ENCODE data around the gene HS3ST5.
"Not testable (repeated sequence)": the region's sequence is repeated elsewhere in the genome, so short reads cannot be mapped to it uniquely, and the experiment has no call there.

The HS3ST5 gene

GRCh38 chr6:114342086-114342825, 567 bp downstream of the HS3ST5 start:
- peak; percentile 20 to 88 (median 73) for DNase-seq
- intact Hi-C loops (cut with DNase I), result loop anchor here (5.0 kb wide), 1 partner anchor 345 kb away; no protein-coding TSS in a partner anchor

- intact Hi-C loops (cut with DNase I), result loop anchor here (5.0 kb wide), 1 partner anchor 342 kb away; no protein-coding TSS in a partner anchor
- DNase-seq, result no peak
Measured at GRCh38 chr6:114339706-114340105, 3.1 kb downstream of the HS3ST5 start.

GRCh38 chr6:114334237-114334636, 8.6 kb downstream of the HS3ST5 start:
- no peak for DNase-seq
- intact Hi-C loops (cut with DNase I), result no loop called here

DNA sequence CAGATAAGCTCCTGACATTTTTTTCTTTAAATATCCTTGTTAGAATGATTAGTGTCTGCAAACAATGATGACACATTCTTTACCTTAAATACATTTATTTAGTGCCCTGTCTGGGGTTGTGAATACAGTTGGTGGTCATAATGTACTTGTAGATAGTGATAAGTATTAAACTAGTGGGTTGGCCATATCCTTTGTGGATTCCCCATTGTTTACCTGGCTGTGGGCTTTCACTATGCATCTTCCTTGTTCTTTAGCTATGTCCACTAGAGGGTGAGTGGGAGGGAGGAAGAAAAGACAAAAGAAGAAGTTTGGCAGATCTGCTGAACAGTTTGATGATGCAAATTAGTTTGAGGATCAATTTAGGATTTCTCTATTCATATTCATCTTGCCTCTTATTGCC, 15.7 kb downstream of the HS3ST5 start:
- intact Hi-C loops (cut with DNase I), result no loop called here
- DNase-seq, result no peak

DNA sequence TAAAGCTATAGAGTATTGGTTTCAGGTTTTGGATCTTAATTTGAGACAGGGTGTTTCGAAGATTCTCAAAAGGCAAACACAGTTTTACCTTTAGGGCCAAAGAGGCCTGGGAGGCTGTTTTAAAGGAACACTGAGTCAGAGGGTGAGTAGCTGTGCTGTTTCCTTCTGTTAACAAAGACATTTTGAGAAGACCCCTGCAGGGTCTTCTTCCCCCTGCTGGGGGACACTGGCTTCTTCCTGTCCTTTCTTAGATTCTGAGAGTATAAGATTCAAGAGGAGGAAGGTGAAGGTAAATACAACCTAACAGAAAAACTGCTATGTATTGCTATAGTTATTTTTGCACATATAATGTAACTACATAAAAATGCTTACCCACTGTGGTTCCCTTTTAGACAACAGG, 19.0 kb downstream of the HS3ST5 start:
- intact Hi-C loops (cut with DNase I), result no loop called here
- no peak for DNase-seq

DNA sequence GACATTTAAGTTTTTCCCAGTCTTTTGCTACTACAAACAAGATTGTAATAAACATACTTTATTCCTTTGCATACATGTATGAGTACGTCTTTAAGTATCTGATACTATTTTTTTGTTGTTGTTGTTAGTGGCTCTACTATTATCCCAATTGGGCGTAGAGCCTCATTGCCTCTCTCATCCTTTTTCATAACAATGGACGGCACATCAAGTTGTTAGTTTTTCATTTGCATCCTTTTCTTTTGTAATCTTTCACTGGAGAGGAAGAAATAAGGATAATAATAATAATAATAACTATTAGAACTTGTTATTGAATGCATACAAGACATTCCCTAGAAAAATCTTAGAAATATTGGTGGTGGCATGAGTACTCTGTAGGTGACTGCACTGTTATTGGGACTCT, 23.1 kb downstream of the HS3ST5 start:
- intact Hi-C loops (cut with DNase I), result no loop called here
- no peak for DNase-seq

GRCh38 chr6:114315831-114316595, 26.8 kb downstream of the HS3ST5 start:
- intact Hi-C loops (cut with DNase I), result no loop called here
- no peak for DNase-seq

GRCh38 chr6:114313816-114314215, 29.0 kb downstream of the HS3ST5 start:
- intact Hi-C loops (cut with DNase I); DNase-seq: not testable (repeated sequence)

- intact Hi-C loops (cut with DNase I), result no loop called here
- no peak for DNase-seq
Measured at GRCh38 chr6:114312931-114313330, 29.9 kb downstream of the HS3ST5 start.

- no peak for DNase-seq
- intact Hi-C loops (cut with DNase I), result no loop called here
Measured at GRCh38 chr6:114310053-114310452, 32.8 kb downstream of the HS3ST5 start.

DNA sequence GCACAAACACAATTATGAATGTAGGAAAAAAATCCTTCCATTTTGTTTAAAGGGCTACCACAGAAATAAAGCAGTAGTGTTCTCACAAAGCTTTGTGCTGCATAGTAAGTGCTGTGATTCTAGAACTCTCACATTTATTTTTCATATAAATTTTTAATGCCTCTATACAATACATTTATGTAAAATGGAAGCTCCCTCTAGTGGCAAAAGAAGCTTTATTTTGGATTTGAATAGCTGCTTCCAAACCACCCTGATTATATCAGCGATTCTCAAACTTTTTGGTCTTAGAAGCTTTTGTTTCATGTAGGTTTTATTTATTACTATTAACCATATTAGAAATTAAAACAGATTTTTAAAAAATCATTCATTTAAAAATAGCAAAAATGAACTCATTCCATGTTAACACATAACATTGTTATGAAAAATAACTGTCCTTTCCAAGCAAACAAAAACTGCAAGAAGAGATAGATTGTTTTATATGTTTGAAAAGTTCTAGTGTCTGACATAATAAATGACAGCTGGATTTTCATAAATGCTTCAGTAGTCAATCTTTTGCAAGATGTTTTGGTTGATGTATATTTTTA, 38.4 kb downstream of the HS3ST5 start:
- no peak for DNase-seq
- intact Hi-C loops (cut with DNase I), result loop anchor here (10.0 kb wide), 1 partner anchor 200 kb away; no protein-coding TSS in a partner anchor

- no peak for DNase-seq
- intact Hi-C loops (cut with DNase I), result loop anchor here (10.0 kb wide), 1 partner anchor 197 kb away; no protein-coding TSS in a partner anchor
Measured at GRCh38 chr6:114301596-114302219, 41.1 kb downstream of the HS3ST5 start.

DNA sequence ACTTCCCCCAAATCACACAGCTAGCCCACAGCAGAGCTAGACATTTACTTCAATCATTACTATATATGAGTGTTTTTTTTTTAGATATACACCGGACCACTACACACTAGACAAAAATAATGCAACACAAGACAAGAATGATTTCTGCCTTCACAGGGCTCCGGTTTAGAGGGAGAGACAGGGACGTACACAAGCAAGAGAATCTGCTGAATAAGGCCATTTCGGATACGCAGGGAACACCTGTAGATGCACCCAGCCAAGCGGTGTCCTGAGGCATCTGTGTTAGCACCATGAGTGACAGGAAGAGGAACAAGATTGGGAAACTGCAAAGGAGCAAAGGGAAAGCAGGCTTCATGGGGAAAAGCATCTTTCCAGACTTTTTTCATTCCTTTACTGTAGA, 45.7 kb downstream of the HS3ST5 start:
- intact Hi-C loops (cut with DNase I), result loop anchor here (10.0 kb wide), 1 partner anchor 302 kb away; no protein-coding TSS in a partner anchor
- no peak for DNase-seq

DNA sequence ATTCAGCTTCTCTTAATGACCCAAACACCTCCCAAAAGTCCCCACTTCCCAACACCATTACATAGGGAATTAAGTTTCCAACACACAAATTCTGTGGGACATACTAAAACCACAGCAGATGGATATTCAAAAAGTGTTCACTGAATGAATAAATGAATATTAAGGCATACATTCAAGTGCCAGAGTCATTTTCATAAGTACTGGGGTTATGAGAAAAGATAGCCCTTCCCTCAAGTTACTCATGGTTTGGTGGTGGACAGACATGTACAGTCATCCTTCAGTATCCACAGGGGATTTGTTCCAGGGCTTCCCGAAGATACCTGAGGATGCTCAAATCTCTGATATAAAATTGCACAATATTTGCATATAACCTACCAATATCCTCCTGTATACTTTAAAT, 50.4 kb downstream of the HS3ST5 start:
- DNase-seq, result no peak
- intact Hi-C loops (cut with DNase I), result loop anchor here (10.0 kb wide), 1 partner anchor 298 kb away; no protein-coding TSS in a partner anchor

DNA sequence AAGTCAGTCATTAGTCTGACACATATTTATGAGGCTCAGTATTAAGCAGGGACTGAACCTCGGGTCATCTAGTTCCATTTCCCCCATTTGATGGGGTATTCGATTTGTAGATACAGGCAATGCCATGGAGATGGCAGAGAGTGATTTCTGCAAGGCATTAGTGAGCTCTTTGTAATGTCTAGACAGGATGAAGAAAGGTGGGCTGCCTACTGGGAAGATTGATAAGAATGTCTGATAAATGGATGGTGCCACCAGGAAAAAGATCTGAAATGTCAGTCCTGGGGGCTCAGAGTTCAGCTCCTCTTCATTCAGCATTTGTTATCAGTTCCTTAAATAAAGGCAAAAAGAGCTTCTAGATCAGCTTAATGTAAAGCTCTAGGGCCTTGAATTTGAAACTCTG, 51.4 kb downstream of the HS3ST5 start:
- intact Hi-C loops (cut with DNase I), result loop anchor here (10.0 kb wide), 1 partner anchor 297 kb away; no protein-coding TSS in a partner anchor
- no peak for DNase-seq

DNA sequence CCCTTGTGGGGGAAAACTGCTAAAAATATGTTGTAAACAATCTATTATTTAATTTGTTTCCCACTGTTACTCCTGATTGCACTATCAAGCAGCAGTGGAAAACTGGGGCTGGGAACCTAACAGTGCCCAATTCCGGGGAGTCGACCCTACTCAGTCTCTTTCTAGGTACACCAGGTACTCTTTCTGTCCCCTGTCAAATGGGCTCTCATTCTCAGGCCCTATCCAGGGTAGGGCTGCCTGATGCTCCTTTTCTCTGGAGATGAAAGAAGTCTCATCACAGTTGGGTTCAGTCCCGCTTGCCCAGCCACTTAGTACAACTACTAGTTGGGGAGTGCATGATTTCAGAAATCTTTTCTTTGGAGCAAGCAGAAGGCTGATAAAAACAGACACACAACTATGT, 52.0 kb downstream of the HS3ST5 start:
- intact Hi-C loops (cut with DNase I), result loop anchor here (10.0 kb wide), 1 partner anchor 296 kb away; no protein-coding TSS in a partner anchor
- DNase-seq, result no peak

DNA sequence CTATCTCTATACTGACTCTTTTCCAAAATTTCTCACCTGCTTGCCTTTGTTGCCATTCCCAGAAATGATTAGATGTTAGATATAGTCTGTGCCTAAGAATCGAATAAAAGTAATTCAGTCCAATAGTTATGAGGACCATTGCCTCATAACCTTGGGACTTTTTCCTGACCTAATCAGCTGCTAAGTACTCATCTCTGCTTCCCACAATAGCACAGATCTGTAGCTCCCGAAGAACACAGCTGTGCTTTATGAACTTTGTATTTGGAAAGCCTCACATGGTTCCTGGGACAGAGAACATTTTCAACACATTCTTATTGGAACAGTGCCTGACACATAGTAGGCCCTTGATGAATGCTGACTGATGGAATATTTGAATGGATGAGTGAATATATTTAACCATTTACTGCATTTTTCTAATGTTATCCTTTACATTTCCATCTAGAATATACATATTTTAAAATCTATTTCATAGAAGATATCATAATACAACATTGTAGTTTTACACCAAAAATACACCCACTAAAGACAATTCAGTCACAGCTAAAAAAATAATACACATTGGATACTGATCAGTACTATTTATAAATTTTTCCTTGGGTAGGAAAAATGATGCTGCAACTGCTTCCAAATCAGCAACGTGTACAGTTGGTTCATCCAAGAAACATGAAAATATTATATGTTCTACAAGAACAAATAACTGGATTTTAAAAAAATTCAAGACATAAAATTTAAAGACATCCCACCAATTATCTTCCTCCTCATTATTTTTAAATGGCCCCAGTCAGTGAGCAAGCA, 53.9 kb downstream of the HS3ST5 start:
- DNase-seq, result peak in 1 of 42 donors; percentile 34
- intact Hi-C loops (cut with DNase I), result no loop called here

DNA sequence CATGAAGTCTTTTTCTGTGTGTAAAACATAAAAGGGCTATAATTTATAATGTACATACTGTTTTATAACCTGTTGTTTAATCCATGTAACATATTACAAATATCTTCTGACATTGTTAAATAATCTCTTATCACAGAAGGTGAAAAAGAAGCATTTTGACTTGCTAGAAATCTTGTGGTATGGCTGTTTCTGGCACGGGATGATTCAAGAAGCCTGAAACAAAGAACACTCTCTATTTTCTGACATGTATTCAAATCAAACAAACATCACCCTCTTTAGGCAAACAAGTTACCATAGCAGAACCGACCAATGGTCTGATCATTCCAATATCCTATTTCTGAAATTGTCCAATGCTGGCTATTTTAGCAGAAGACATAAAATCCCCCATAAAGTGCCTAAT, 55.4 kb downstream of the HS3ST5 start:
- no peak for DNase-seq
- intact Hi-C loops (cut with DNase I), result no loop called here

GRCh38 chr6:114286211-114286610, 56.6 kb downstream of the HS3ST5 start:
- intact Hi-C loops (cut with DNase I), result no loop called here
- no peak for DNase-seq

Measured in head of caudate nucleus (tissue), 42 donors.